Ishikawa (cell line): Measurements from ENCODE around the gene EDNRB.

ENCODE experiments used
- CEBPB ChIP-seq: IDR thresholded peaks from 2 replicates; pipeline ENCODE4 v1.6.1; 2012
- CREB1 ChIP-seq: IDR thresholded peaks from 2 replicates; pipeline ENCODE4 v1.6.1; 2012; ENCODE audit warnings: low read depth
- EGR1 ChIP-seq: IDR thresholded peaks from 2 replicates; pipeline ENCODE4 v1.6.1; 2012
- EP300 ChIP-seq: IDR thresholded peaks from 2 replicates; pipeline ENCODE4 v1.6.1; 2012; ENCODE audit warnings: borderline replicate concordance
- FOXM1 ChIP-seq: IDR thresholded peaks from 2 replicates; pipeline ENCODE4 v1.6.1; 2012; ENCODE audit warnings: low read depth, borderline replicate concordance
- NFIC ChIP-seq: IDR thresholded peaks from 2 replicates; pipeline ENCODE4 v1.6.1; 2012
- RAD21 ChIP-seq: IDR thresholded peaks from 2 replicates; pipeline ENCODE4 v1.6.1; 2012; ENCODE audit warnings: low read depth
- TAF1 ChIP-seq: IDR thresholded peaks from 2 replicates; pipeline ENCODE4 v1.6.1; 2012; ENCODE audit warnings: low read depth, mild to moderate bottlenecking
- TCF12 ChIP-seq: IDR thresholded peaks from 2 replicates; pipeline ENCODE4 v1.6.1; 2012; ENCODE audit warnings: low read depth
- TEAD4 ChIP-seq: IDR thresholded peaks from 2 replicates; pipeline ENCODE4 v1.6.1; 2012
- YY1 ChIP-seq: IDR thresholded peaks from 2 replicates; pipeline ENCODE4 v1.6.1; 2012; ENCODE audit warnings: low read depth
- ZBTB7A ChIP-seq: IDR thresholded peaks from 2 replicates; pipeline ENCODE4 v1.6.1; 2012; ENCODE audit warnings: low read depth
- TF ChIP-seq, protein P1 (sequence below): IDR thresholded peaks from 2 replicates; pipeline ENCODE4 v1.6.1; 2012; ENCODE audit warnings: low read depth, mild to moderate bottlenecking
- TF ChIP-seq, protein P2 (sequence below): IDR thresholded peaks from 2 replicates; pipeline ENCODE4 v1.6.1; 2012
- TF ChIP-seq, protein P3 (sequence below): IDR thresholded peaks from 2 replicates; pipeline ENCODE4 v1.6.1; 2012

Gene EDNRB

DNA sequence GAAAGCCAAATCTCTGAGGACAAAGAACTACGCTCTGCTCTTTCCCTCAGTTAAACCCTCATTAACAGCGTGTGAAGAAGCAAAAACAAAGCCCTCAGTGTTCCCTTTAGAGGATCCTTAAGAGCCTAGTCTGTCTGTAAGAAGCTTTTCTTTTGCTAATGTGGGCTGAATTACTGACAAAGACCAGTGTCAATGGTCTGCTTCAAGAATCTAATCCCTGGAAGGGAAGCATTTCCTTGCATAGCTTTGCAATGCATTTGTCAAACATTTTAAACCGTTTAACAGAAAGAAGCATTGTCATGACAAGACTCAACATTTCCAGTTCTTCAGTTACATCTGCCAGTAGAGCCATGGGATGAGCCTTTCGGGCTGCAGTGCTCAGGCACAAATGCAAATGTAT, 64.9 kb downstream of the EDNRB start:
- TF ChIP-seq YY1 = no peak
- TF ChIP-seq ZBTB7A = no peak
- TF ChIP-seq CREB1 = no peak
- TF ChIP-seq, protein P1, sequence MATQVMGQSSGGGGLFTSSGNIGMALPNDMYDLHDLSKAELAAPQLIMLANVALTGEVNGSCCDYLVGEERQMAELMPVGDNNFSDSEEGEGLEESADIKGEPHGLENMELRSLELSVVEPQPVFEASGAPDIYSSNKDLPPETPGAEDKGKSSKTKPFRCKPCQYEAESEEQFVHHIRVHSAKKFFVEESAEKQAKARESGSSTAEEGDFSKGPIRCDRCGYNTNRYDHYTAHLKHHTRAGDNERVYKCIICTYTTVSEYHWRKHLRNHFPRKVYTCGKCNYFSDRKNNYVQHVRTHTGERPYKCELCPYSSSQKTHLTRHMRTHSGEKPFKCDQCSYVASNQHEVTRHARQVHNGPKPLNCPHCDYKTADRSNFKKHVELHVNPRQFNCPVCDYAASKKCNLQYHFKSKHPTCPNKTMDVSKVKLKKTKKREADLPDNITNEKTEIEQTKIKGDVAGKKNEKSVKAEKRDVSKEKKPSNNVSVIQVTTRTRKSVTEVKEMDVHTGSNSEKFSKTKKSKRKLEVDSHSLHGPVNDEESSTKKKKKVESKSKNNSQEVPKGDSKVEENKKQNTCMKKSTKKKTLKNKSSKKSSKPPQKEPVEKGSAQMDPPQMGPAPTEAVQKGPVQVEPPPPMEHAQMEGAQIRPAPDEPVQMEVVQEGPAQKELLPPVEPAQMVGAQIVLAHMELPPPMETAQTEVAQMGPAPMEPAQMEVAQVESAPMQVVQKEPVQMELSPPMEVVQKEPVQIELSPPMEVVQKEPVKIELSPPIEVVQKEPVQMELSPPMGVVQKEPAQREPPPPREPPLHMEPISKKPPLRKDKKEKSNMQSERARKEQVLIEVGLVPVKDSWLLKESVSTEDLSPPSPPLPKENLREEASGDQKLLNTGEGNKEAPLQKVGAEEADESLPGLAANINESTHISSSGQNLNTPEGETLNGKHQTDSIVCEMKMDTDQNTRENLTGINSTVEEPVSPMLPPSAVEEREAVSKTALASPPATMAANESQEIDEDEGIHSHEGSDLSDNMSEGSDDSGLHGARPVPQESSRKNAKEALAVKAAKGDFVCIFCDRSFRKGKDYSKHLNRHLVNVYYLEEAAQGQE = no peak
- TF ChIP-seq FOXM1 = no peak
- TF ChIP-seq RAD21 = no peak
- no peak for TF ChIP-seq NFIC
- TF ChIP-seq TAF1 = no peak
- TF ChIP-seq, protein P2, sequence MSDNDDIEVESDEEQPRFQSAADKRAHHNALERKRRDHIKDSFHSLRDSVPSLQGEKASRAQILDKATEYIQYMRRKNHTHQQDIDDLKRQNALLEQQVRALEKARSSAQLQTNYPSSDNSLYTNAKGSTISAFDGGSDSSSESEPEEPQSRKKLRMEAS = no peak
- no peak for TF ChIP-seq EP300
- no peak for TF ChIP-seq TEAD4
- TF ChIP-seq, protein P3, sequence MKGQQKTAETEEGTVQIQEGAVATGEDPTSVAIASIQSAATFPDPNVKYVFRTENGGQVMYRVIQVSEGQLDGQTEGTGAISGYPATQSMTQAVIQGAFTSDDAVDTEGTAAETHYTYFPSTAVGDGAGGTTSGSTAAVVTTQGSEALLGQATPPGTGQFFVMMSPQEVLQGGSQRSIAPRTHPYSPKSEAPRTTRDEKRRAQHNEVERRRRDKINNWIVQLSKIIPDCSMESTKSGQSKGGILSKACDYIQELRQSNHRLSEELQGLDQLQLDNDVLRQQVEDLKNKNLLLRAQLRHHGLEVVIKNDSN = no peak
- no peak for TF ChIP-seq TCF12
- no peak for TF ChIP-seq CEBPB
- no peak for TF ChIP-seq EGR1

DNA sequence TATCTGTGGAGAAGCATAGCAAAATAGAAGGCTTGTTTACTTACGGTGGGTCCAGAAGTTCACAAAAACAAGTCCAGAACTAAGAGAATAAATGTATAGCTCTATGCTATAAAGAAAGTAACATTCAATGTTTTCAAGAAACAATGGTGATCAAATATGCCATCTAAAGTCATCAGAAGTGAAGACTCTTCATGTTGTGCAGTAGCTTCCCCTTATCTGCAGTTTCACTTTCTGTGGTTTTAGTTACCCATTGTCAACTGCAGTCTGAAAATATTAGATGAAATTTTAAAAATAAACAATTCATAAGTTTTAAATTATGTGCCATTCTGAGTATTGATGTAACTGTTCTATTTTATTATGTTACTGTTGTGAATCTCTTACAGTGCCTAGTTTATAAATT, 72.5 kb downstream of the EDNRB start:
- TF ChIP-seq TCF12 (no peak), TEAD4 (no peak), RAD21 (no peak), TAF1 (no peak), CREB1 (no peak), NFIC (no peak), ZBTB7A (no peak), EP300 (no peak), CEBPB (no peak), FOXM1 (no peak), YY1 (no peak), EGR1 (no peak)
- TF ChIP-seq, protein P2 = no peak
- TF ChIP-seq, protein P1 = no peak
- TF ChIP-seq, protein P3 = no peak
